GM21447 (cell line): ENCODE results near the gene MMP14.
"Not testable (repeated sequence)": the region's sequence is repeated elsewhere in the genome, so short reads cannot be mapped to it uniquely, and the experiment has no call there.

Experiments
- ATAC-seq: cut with Tn5 transposase; IDR thresholded peaks from one replicate; pipeline ENCODE4 v1.9.1; 2021; ENCODE audit not compliant: unreplicated experiment

MMP14 gene

GRCh38 chr14:22836301-22837113 lies at the start of gene MMP14:
Gene MMP14 (plus strand): TSS chr14:22836585. CDS start chr14:22836818, 233 bp downstream.
- no peak for ATAC-seq

GRCh38 chr14:22786685-22787084 lies 49.7 kb upstream of the MMP14 start:
- ATAC-seq, result no peak

DNA sequence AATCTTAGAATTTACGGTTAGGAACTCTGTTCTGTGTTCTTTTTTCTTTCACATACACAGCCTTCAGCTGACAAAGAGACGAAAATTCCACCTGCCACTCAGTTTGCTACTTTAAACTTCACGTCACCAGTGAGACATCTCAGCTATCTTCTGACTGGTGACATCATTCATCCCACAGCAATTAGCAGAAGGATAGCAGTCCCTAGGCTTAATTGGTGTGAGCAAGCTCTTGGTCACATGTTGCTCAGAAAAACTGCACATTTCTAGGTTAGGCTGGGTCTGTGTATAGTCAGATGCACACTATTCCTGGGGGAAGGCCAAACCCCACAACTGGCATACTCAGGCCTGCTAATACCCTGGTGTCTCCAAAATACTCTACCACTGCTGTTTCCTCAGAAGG lies 45.1 kb upstream of the MMP14 start:
- no peak for ATAC-seq

DNA sequence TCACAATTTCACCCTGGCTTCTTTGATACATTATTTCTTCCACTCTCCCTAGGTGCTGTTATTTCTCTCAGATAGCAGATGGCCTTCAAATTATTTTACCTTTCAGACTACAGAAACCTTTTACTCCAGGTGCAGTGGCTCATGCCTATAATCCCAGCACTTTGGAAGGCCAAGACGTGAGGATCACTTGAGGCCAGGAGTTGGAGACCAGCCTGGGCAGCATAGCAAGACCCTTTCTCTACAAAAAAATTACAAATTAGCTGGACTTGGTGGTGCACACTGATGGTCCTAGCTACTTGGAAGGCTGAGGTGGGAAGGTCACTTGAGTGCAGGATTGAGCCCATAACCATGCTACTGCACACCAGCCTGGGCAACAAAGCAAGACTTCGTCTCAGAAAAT lies 44.2 kb upstream of the MMP14 start:
- no peak for ATAC-seq

DNA sequence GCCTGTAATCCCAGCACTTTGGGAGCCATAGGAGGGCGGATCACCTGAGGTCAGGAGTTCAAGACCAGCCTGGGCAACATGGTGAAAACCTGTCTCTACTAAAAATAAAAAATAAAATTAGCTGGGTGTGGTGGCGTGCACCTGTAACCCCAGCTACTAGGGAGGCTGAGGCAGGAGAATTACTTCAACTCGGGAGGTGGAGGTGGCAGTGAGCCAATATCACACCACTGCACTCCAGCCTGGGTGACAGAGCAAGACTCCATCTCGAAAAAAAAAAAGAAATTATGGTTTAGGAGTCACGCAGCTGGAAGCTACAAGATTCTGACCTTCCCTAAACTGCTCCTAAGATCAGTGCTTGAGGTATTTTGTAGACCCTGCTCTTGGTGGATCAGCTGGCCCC lies 42.8 kb upstream of the MMP14 start:
- ATAC-seq, result not testable (repeated sequence)

DNA sequence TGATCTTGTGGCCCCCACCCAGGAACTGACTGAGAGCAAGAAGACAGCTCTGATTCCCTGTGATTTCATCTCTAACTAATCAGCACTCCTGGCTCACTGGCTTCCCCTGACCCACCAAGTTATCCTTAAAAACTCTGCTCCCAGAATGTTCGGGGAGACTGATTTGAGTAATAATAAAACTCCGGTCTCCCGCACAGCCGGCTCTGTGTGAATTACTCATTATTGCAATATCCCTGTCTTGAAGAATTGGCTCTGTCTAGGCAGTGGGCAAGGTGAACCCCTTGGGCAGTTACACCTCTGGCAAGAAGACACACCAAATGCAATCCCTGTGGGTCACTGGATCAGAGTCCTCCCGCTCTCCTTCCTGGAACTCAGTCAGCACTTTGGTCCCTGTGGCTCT lies 42.4 kb upstream of the MMP14 start:
- no peak for ATAC-seq

DNA sequence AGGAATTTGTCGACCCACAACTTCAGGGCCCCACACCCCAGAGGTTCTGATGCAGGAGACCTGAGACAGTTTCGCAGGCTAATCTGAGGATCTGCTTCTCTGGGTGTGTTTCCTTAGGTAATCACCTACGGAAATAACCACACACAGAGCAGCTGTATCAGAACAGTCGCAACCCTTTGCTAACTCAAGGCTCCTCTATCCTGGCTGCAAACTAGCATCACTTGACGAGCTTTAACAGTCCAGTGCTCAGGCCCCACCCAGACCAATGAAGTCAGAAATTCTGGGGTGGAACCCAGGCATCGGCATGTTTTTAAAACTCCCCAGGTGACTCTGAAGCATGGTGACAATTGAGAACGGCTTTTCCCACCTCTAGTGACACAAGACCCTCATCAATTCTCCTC lies 41.8 kb upstream of the MMP14 start:
- peak; percentile 57 for ATAC-seq

DNA sequence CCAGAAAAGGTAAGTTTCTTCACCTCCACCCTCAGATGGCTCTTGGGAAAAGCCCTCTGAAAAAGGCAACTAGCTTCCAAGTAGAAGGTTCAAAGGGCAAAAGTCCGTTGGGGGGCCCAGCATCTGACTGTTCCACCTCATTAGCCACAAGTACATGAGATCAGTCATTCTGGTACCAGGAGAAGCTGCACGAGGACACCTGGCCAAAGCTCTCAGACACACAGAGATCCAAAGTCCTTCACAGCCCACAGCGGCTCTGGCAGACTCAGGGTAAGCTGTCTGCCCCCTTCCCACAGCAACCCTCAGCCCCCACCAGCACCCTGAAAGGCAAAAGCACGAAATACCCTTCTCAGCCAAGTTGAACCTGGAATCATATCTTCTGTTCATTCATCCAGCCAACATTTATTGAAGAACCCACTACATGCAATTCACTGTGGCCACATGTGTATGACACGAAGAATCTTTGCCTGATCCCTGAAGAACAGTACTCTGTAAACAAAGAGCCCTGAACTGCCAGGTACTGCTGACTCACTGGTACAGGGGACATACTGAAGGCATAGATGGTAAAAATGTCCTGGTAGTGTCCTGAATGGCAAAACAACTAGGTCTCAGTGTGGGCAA lies 40.2 kb upstream of the MMP14 start:
- ATAC-seq, result peak; percentile 49

GRCh38 chr14:22797017-22797917 lies 39.1 kb upstream of the MMP14 start:
- ATAC-seq, result no peak

DNA sequence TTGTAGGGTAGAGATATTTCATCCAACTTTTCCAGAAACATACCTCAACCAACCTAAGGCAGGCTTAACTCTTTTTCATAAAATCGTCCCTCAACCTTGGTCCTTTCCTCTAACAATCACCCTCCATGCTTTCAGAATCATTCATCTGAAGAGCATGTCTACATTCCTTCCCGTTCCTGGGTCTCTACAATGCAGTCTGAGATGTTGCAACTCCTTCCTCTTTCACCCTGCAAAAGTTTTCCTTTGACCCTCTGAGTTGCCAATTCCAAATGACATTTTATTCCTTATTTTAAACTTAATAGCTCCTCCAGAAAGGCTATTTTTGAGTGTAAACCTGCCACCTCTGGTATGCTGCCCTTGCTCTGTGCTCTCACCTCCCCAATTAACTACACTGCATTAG lies 37.9 kb upstream of the MMP14 start:
- no peak for ATAC-seq

GRCh38 chr14:22800346-22800745 lies 36.0 kb upstream of the MMP14 start:
- ATAC-seq, result no peak

- no peak for ATAC-seq
These were observed 34.7 kb upstream of the MMP14 start for GRCh38 chr14:22801716-22802115.

- peak; percentile 37 for ATAC-seq
These were observed 33.3 kb upstream of the MMP14 start for GRCh38 chr14:22802860-22803686.

DNA sequence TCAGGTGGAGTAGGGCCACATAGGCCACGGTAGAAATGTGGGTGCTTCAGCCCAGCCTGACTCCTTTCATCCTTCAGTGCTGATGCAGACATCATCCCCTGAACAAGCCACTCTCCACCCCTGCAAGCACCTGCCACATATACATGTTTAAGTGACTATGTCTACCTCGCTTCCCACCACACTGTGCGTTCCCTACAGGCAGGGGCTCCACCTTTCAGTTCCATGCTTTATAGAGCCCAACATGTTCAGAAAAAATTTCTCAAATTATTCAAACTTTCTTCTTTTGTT lies 32.8 kb upstream of the MMP14 start:
- ATAC-seq, result peak; percentile 35

GRCh38 chr14:22805235-22805634 lies 31.1 kb upstream of the MMP14 start:
- ATAC-seq, result not testable (repeated sequence)

DNA sequence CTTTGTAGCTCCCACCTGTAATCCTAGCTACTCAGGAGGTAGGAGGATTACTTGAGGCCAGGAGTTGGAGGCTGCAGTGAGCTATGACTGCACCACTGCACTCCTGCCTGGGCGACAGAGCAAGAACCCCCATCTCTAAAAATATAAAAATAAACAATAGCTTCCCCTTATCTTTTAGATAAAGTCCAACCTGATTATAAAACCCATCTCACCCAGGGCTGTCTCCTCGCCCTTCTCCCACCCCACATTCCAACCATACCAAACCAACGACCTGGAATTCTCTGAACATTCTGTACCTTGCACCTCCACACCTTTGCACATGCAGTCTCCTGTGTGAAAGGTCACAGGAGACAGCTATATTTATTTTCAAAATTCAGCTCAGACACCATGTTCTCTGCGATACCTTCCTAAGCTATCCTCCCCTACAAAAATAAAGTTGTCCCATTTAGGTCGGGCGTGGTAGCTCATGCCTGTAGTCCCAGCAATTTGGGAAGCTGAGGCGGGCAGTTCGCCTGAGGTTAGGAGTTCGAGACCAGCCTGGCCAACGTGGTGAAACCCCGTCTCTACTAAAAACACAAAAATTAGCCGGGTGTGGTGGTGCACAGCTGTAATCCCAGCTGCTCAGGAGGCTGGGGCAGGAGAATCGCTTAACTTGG lies 28.8 kb upstream of the MMP14 start:
- no peak for ATAC-seq

DNA sequence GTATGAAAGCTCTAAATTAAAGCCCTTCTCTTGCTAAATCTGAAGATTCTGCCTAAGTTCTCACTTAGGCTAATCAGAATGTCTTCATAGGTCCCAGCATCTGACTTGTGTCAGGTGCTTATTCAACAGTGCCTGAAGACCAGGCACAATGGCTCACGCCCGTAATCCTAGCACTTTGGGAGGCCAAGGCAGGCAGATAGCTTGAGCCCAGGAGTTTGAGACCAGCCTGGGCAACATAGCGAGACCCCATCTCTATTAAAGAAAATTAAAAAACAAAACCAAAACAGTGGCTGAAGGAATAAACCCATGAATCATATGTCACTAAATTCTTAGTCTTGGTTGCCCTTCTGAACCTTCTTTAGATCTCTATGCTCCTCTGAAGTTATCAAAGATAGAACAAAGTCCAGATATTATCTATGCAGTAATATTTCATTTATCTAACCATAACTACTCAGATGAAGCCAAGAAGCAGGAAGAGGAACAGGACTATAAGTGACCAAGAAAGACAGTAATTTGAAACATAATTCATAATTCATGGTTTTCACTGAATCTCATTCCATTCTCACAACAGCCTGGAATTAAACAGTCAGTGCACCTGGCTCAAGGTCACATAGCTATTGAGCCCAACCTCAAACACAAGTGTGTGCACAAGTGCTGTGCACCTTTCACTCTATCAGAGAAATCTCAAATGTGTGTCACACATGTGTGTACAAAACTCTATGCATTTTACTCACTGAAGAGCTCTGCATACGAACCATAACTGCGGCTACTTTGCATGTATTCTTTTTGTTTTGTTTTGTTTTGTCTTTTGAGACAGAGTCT lies 27.8 kb upstream of the MMP14 start:
- no peak for ATAC-seq

GRCh38 chr14:22811722-22812121 lies 24.7 kb upstream of the MMP14 start:
- ATAC-seq, result no peak

- ATAC-seq, result no peak
These were observed 23.6 kb upstream of the MMP14 start for GRCh38 chr14:22812744-22813143.

DNA sequence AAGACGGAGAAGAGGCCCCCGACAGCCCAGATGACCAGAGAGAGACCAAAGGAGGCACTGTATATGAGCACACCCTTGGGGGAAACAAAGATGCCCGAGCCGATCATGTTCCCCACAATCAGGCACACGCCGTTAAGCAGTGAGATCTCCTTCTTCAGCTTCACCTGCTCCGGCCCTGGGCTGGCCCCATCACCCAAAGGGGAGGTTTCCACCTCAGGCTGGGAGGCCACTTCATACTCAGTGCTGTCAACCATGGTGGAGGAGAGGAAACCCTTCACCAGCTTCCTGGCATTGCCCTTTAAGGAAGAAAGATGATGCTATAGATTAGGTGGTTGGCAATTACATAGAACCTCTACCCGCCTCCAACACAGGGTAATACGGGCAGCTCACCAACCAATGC lies 23.2 kb upstream of the MMP14 start:
- ATAC-seq, result no peak
